Skeletal muscle satellite cell (primary cell): ENCODE data around the gene CIB2.
A peak's percentile ranks its signal among the peaks of the same experiment; 100 is the strongest.

Experiments used
- H3K27me3 ChIP-seq: 2 replicates; pipeline ENCODE4 v1.7.0; 2013; ENCODE audit warnings: low read length; ENCODE audit not compliant: control insufficient read depth, insufficient read depth
- H3K36me3 ChIP-seq: 2 replicates; pipeline ENCODE4 v1.7.0; 2013; ENCODE audit warnings: mild to moderate bottlenecking, control low read depth, low read length; ENCODE audit not compliant: insufficient read depth
- H3K4me1 ChIP-seq: 2 replicates; pipeline ENCODE4 v1.7.0; 2013; ENCODE audit warnings: low read length; ENCODE audit not compliant: control insufficient read depth, insufficient read depth
- H3K4me2 ChIP-seq: 2 replicates; pipeline ENCODE4 v1.7.0; 2013; ENCODE audit warnings: mild to moderate bottlenecking, low read length
- H3K4me3 ChIP-seq: 2 replicates; pipeline ENCODE4 v1.7.0; 2013; ENCODE audit warnings: low read length
- H3K9ac ChIP-seq: 2 replicates; pipeline ENCODE4 v1.7.0; 2013; ENCODE audit warnings: mild to moderate bottlenecking, low read depth, low read length, moderate library complexity
- H3K9me3 ChIP-seq: replicated peaks from 2 replicates; pipeline ENCODE4 v1.7.0; 2013; ENCODE audit warnings: mild to moderate bottlenecking, control low read depth, low read length

Gene CIB2

DNA sequence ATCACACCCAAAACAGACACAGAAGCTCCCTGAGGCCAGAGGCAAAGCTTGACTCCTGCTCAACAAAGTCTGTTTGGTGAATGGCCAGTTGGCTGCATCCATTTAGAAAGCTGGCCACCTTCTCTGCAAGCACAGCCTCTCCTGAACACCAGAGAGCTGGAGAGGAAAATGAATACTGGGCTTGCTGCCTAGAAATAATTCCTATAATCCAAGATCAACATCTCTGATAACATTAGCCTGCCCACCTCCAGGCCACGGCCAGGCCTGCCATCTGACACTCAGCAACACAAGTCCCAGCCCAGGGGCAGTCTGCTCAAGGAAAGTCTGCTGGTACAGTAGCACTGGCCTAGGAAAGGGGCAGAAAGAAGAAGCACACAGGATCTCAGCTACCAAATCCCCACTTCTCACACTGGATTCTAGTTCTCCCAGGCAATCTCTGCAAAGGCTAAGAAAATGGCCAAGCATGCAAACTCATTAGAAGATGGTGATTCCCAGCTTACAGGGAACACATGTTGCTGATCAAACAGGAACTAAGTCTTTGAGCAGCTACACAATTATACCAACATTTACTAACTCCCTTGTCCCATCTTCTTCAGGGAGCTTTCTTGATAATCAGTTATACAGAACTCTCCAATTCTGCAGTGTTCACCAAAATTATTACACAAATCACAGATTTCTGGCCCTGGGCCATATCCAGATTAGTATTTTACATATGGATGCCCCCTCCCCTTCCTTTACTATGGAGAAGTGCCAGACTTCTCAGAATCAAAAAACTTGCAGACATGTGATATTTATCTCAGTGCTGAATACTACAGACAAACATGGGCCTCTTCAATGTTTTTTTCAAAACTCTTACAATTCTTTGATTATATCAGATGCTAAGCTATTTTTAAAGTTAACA is 63.7 kb downstream of the CIB2 start:
- Histone ChIP-seq H3K4me1 (peaks cover 88% of the 10 kb centered on the region), H3K27me3 (no peaks in the 10 kb centered on the region), H3K9me3 (no peaks in the 10 kb centered on the region), H3K4me3 (no peak overlapping the region), H3K4me2 (peak overlapping the region; percentile 68), H3K36me3 (no peaks in the 10 kb centered on the region), H3K9ac (peak overlapping the region; percentile 37)

GRCh38 chr15:78065973-78066946 is 65.0 kb downstream of the CIB2 start:
- Histone ChIP-seq H3K27me3 (no peaks in the 10 kb centered on the region), H3K4me3 (peak overlapping the region; percentile 6), H3K4me2 (peak overlapping the region; percentile 74), H3K4me1 (peaks cover 84% of the 10 kb centered on the region), H3K9me3 (no peaks in the 10 kb centered on the region), H3K36me3 (no peaks in the 10 kb centered on the region), H3K9ac (peak overlapping the region; percentile 40)

DNA sequence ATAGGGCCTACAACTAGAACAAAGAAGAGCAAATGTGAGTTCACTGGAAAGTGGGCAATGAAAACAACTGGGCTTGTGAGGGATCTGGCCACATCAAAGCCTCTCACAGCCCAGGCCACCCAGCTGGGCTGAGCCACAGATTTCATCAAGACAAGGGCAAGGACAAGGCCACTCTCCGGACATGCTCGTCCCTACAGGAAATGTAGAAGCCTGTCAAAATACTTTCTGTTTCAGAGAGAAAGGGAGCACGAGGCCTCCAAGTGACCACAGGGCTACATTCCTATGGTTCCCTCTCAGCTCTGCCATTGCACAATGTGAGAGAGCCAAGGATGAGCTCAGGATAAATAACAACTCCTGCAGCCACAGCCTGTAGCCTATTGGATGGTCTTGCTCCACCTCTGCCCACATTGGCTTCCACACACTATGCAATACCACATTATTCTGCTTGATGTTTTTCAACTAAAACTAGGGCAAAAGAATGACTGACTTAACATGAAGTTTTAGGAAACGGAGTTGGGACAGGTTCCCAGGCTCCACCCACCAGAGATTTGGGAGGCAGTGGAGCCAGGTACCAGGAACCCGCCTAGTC is 65.9 kb downstream of the CIB2 start:
- no peaks in the 10 kb centered on the region for H3K9me3 ChIP-seq
- no peaks in the 10 kb centered on the region for H3K36me3 ChIP-seq
- H3K4me1 ChIP-seq = peaks cover 79% of the 10 kb centered on the region
- peak overlapping the region; percentile 52 for H3K4me3 ChIP-seq
- H3K9ac ChIP-seq = peak overlapping the region; percentile 78
- H3K4me2 ChIP-seq = peak overlapping the region; percentile 74
- no peaks in the 10 kb centered on the region for H3K27me3 ChIP-seq

DNA sequence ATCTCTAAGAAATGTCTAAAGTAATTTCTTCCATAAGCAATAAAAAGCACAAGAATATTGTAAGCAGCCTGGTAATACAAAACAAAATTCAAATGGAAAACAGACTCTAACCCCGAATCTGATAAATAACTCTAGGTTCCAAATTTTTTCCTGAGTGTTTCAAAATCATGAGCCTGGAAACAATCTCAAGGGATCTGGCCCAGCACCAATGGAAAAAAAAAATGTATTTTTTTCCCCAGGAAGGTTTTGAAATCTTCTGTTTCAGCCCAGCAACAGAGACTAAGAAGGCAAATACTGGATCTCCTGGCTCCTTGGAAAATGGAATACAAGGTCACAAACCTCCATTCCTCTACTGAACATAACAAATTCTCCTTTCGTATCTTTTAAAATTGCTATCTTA is 66.7 kb downstream of the CIB2 start:
- Histone ChIP-seq H3K27me3 (no peaks in the 10 kb centered on the region), H3K36me3 (no peaks in the 10 kb centered on the region), H3K9me3 (no peaks in the 10 kb centered on the region), H3K9ac (peak overlapping the region; percentile 78), H3K4me3 (no peak overlapping the region), H3K4me1 (peaks cover 76% of the 10 kb centered on the region), H3K4me2 (peak overlapping the region; percentile 74)

DNA sequence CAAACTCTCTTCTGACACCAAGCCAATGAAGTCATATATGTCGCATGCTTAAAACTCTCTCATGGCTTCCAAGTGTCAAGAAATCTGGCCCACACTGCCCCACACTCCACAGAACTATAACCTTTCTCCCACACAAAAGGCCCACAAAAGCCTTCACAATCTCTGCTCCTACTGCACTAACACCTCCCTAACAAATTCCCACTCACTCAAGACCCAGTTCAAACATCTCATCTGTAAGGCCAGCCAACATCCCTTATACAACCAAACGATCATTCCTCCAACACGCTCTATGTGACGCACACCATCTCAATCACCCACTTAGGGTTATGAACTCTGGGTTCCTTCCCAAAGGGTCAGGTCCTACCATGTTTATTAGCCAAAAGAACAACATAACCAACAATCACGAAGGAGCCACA is 67.3 kb downstream of the CIB2 start:
- H3K4me2 ChIP-seq = no peak overlapping the region
- peak overlapping the region; percentile 78 for H3K9ac ChIP-seq

DNA sequence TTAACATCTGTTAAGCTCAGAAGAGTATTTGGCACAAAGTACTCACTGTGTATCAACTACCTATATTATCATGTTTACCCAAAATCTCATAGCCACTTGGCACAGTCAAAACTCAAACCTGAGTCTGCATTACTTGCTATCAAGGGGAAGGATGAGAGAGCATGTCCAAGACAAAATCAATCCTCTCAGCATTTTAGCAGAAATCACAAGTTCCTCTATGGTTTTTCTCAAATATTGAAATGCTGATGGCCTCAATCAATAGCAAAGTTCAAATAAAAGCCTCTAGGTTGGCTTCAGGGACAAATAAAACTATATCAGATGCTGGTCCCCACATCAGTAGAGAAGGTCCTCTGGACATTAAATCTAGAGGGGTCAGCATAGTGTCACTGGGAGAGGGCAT is 68.0 kb downstream of the CIB2 start:
- Histone ChIP-seq H3K9me3 (no peaks in the 10 kb centered on the region), H3K9ac (no peak overlapping the region), H3K4me3 (no peak overlapping the region), H3K27me3 (no peaks in the 10 kb centered on the region), H3K4me2 (no peak overlapping the region), H3K4me1 (peaks cover 76% of the 10 kb centered on the region), H3K36me3 (no peaks in the 10 kb centered on the region)

More for the DNA sequence above, 67.3 kb downstream of the CIB2 start:
- peaks cover 76% of the 10 kb centered on the region for H3K4me1 ChIP-seq
- H3K36me3 ChIP-seq = no peaks in the 10 kb centered on the region
- H3K9me3 ChIP-seq = no peaks in the 10 kb centered on the region
- no peak overlapping the region for H3K4me3 ChIP-seq
- no peaks in the 10 kb centered on the region for H3K27me3 ChIP-seq

DNA sequence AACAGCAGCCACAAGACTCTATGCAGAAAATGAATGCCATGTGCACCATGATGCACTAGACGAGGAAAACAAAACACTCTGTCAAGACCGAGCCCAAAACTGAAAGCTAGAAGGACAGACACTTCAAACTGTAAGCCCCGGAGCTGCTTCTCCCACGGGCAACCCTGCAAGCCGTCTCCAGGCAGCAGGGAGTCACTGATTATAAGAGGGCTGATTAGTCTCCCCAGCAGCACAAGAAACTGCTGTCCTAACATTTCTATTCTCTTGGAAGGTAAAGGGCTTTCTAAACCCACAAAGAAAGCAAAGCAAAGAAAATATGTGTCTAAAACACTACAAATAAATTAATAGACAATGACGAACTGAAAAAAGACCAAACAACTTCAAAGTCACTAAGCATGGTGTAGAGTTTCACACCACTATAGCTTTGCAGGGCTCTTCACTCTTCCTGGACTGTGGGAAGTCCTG is 69.2 kb downstream of the CIB2 start:
- H3K9ac ChIP-seq = peak overlapping the region; percentile 37
- H3K4me1 ChIP-seq = peaks cover 76% of the 10 kb centered on the region
- H3K4me2 ChIP-seq = peak overlapping the region; percentile 70
- H3K27me3 ChIP-seq = no peaks in the 10 kb centered on the region
- H3K9me3 ChIP-seq = no peaks in the 10 kb centered on the region
- no peaks in the 10 kb centered on the region for H3K36me3 ChIP-seq
- peak overlapping the region; percentile 65 for H3K4me3 ChIP-seq

DNA sequence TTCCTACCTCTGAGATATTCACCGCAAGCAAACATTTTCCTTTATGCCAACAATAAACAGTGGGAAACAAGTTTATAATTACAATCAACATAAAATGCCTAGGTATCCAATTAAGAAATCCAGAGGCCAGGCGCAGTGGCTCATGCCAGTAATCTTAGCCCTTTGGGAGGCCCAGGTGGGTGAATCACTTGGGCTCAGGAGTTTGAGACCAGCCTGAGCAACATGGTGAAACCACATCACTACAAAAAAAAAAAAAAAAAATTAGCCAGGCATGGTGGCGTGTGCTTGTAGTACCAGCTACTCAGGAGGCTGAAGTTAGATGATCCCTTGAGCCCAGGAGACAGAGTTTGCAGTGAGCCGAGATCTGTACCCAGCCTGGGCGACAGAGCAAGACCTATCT is 71.0 kb downstream of the CIB2 start:
- no peak overlapping the region for H3K4me2 ChIP-seq
- no peaks in the 10 kb centered on the region for H3K27me3 ChIP-seq
- peaks cover 76% of the 10 kb centered on the region for H3K4me1 ChIP-seq
- no peak overlapping the region for H3K4me3 ChIP-seq
- no peaks in the 10 kb centered on the region for H3K9me3 ChIP-seq
- H3K9ac ChIP-seq = no peak overlapping the region
- H3K36me3 ChIP-seq = no peaks in the 10 kb centered on the region

DNA sequence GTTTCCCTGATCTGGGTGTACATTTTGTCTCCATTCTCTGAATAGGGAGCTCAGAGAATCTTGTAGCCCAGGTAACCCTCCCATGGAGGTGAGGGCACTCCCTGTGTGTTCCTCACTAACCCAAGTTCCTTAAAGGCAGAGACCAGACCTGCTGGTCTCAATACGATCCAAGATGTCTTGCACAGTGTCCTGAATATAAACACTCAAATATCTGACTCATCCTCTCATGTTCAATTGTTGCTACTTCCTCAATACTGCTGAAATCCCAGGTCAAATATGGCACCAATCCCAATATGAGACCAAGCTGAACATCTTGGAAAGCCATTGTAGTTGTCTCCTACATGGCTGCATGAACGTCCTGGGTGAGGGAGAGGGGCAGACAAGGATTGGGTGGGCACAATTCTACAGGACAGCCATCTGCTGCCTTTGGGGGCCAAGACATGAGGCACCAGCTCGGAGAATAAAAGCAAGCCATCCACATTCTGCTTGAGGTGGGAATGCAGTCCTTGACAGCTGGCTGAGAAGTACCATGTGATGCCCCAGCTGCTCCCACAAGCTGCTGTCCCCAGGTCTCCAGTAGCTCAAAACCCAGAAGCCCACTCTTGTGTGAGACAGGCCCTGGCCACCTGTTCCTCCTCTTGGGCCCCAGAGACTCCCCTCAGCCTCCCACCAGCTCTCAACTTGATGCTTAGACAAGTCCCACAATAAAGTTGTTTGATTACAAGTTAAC is 72.0 kb downstream of the CIB2 start:
- Histone ChIP-seq H3K4me1 (peaks cover 75% of the 10 kb centered on the region), H3K4me2 (peak overlapping the region; percentile 15), H3K27me3 (no peaks in the 10 kb centered on the region), H3K4me3 (no peak overlapping the region), H3K36me3 (no peaks in the 10 kb centered on the region), H3K9me3 (no peaks in the 10 kb centered on the region), H3K9ac (no peak overlapping the region)

DNA sequence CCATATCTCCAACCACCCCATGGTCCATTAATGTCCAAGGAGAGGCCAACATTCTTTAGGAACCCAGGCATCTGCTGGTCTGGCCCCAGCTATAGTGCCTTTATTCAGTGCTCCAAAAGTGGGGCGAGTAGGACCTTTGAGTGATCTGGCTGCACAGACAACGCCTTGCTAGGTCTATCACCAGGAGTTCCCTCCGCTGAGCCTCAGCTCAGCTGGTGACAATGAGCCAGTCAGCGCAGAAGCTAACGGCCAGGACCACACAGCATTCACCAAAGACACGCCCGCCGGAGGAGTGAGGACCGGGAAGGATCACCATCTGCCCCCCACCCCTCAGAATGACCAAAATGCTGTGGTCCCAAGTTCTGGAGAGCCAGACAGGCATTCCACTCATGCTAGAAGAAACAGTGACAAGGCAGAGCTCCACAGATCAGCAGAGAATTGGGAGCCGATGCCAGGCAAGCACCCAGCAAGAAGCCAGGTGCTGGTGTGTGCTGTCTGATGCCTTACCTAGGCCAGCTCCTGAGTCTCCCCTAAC is 72.8 kb downstream of the CIB2 start:
- Histone ChIP-seq H3K27me3 (no peaks in the 10 kb centered on the region), H3K4me1 (peaks cover 67% of the 10 kb centered on the region)

More for the DNA sequence above, 72.8 kb downstream of the CIB2 start:
- Histone ChIP-seq H3K4me2 (peak overlapping the region; percentile 15), H3K9me3 (no peaks in the 10 kb centered on the region), H3K36me3 (peaks cover 2% of the 10 kb centered on the region), H3K9ac (no peak overlapping the region), H3K4me3 (no peak overlapping the region)
